ENCODE results near the gene ACOT7.

DNA sequence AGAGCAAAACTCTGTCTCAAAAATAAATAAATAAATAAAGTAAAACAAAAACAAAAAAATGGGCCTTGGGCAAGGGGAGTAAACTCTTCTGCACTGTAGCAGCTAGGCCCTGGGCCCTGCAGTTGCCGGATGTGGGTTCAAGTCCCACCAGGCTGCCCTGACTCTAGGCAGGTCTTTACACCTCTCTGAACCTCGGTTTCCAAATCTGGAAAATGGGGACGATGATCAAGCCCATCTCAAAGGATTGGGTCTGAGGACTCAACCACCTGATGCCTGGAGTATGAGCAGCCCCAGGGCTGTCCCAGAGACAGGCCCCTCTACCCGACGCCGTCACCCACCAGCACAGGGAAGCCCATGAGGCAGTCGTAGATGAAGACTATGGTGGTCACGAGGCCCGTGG lies 140.2 kb downstream of the ACOT7 start:
- TF ChIP-seq CTCF (conservative IDR thresholded peaks at IDR 0.05; ENCODE audit: low read depth in 2 of 2) (no peak), EZH2phosphoT487 (IDR thresholded peaks at IDR 0.05; ENCODE audit: unreplicated experiment) (no peak), POLR2AphosphoS5 (IDR thresholded peaks at IDR 0.05; ENCODE audit: low read depth) (no peak), NANOG (IDR thresholded peaks at IDR 0.05; ENCODE audit: borderline replicate concordance) (no peak), REST (IDR thresholded peaks at IDR 0.05; ENCODE audit: unreplicated experiment) (no peak)

All from GM23338 (cell line).